Liver (tissue), 9 donors: ENCODE results near the gene CHST14. TPM values are rescaled to one million over a fixed set of nuclear protein-coding genes. Genes with fewer than 3 reads are reported as not detected.

Source experiments
- DNase-seq: peaks from one replicate; pipeline ENCODE4 v3.0.0-alpha.2; 2017; ENCODE audit warnings: low spot score
- H3K27ac ChIP-seq, 2 donors: one replicate each; pipeline ENCODE4 v1.7.0; 2013; ENCODE audit warnings: inconsistent platforms in 2 of 2, low read length in 2 of 2, control low read depth in 1 of 2, low read depth in 1 of 2, mild to moderate bottlenecking in 1 of 2
- H3K27me3 ChIP-seq, 4 donors: one replicate each; pipeline versions ENCODE4 v1.6.1 to v1.7.0; 2013; ENCODE audit warnings: low read length in 3 of 4, inconsistent platforms in 1 of 4, mild to moderate bottlenecking in 1 of 4, moderate library complexity in 1 of 4; ENCODE audit not compliant: control insufficient read depth in 4 of 4, insufficient read depth in 4 of 4
- H3K36me3 ChIP-seq, 4 donors: one replicate each; pipeline versions ENCODE4 v1.6.1 to v1.7.0; 2013; ENCODE audit warnings: low read length in 3 of 4, mild to moderate bottlenecking in 3 of 4, low read depth in 1 of 4, moderate library complexity in 1 of 4; ENCODE audit not compliant: control insufficient read depth in 4 of 4, insufficient read depth in 3 of 4
- H3K4me1 ChIP-seq, 4 donors: one replicate each; pipeline versions ENCODE4 v1.6.1 to v1.7.0; 2013; ENCODE audit warnings: low read length in 3 of 4, mild to moderate bottlenecking in 3 of 4, moderate library complexity in 1 of 4; ENCODE audit not compliant: control insufficient read depth in 4 of 4, insufficient read depth in 4 of 4
- H3K4me3 ChIP-seq, 3 donors: one replicate each; pipeline versions ENCODE4 v1.6.1 to v1.7.0; 2013; ENCODE audit warnings: low read length in 3 of 3, control low read depth in 1 of 3, low read depth in 1 of 3, mild to moderate bottlenecking in 1 of 3
- H3K9ac ChIP-seq, 2 donors: one replicate each; pipeline ENCODE4 v1.7.0; 2013; ENCODE audit warnings: low read length in 2 of 2, mild to moderate bottlenecking in 2 of 2, moderate library complexity in 2 of 2, control low read depth in 1 of 2, low read depth in 1 of 2
- H3K9me3 ChIP-seq, 4 donors: one replicate each; pipeline versions ENCODE4 v1.6.1 to v1.7.0; 2013; ENCODE audit warnings: low read length in 3 of 4; ENCODE audit not compliant: control insufficient read depth in 4 of 4
- FOXA2 ChIP-seq: IDR thresholded peaks from 2 replicates; pipeline ENCODE4 v1.6.1; 2016; ENCODE audit warnings: antibody characterized with exemption
- GABPA ChIP-seq, 2 donors: IDR thresholded peaks in 1 of 2; conservative IDR thresholded peaks in 1 of 2; 2 replicates each; pipeline ENCODE4 v1.6.1; 2016; ENCODE audit warnings: antibody characterized with exemption in 2 of 2, mild to moderate bottlenecking in 1 of 2, moderate library complexity in 1 of 2
- HNF4G ChIP-seq: IDR thresholded peaks from 2 replicates; pipeline ENCODE4 v1.6.1; 2016; ENCODE audit warnings: antibody characterized with exemption
- NR2F2 ChIP-seq: IDR thresholded peaks from 2 replicates; pipeline ENCODE4 v1.6.1; 2016; ENCODE audit warnings: antibody characterized with exemption
- SP1 ChIP-seq: IDR thresholded peaks from 2 replicates; pipeline ENCODE4 v1.6.1; 2018; ENCODE audit warnings: antibody characterized with exemption, mild to moderate bottlenecking
- TAF1 ChIP-seq: conservative IDR thresholded peaks from 2 replicates; pipeline ENCODE4 v1.6.1; 2016; ENCODE audit warnings: antibody characterized with exemption, mild to moderate bottlenecking
- YY1 ChIP-seq: IDR thresholded peaks from 2 replicates; pipeline ENCODE4 v1.6.1; 2016; ENCODE audit warnings: antibody characterized with exemption, mild to moderate bottlenecking
- WGBS: extraction: QIAGEN DNeasy Blood & Tissue Kit; methylation state at CpG from one replicate; pipeline ENCODE4 v1.1.7; 2013; 5-methylcytosine and 5-hydroxymethylcytosine counted together
- polyA plus RNA-seq, 2 donors: library from polyadenylated mRNA; stranded (reverse) in 1 of 2; unstranded in 1 of 2; fragments of 200-250 nt in 1 of 2; fragments of >200 nt in 1 of 2; fragmentation: Nextera tagmentation in 1 of 2; extraction: Ambion mirVana in 1 of 2; gene quantifications; one replicate each; pipeline versions ENCODE4 v1.2.1 to v1.2.3, GENCODE V29; 2013 to 2015
- total RNA-seq, 2 donors: library from RNA; depleted of rRNA; stranded (reverse); fragments of >200 nt; gene quantifications; one replicate each; pipeline ENCODE4 v1.2.3, GENCODE V29; 2014
- TF ChIP-seq, protein P1 (sequence below): IDR thresholded peaks from 2 replicates; pipeline ENCODE4 v1.6.1; 2016; ENCODE audit warnings: antibody characterized with exemption
- TF ChIP-seq, protein P2 (sequence below): IDR thresholded peaks from 2 replicates; pipeline ENCODE4 v1.6.1; 2016; ENCODE audit warnings: antibody characterized with exemption, mild to moderate bottlenecking
- TF ChIP-seq, protein P3 (sequence below): fragments of 150-350 bp; IDR thresholded peaks from 2 replicates; pipeline ENCODE4 v1.5.1; 2017; ENCODE audit warnings: improper control_type of control experiment, low read depth, low read length; ENCODE audit not compliant: missing input control
- donor health status: healthy.
- donor health status: healthy.
- donor health status: healthy.
- donor health status: healthy.
- donor health status: healthy.

The CHST14 gene
- total and polyA plus RNA-seq, 4 donors, result 2.3 to 5.3 (median 3.1) TPM

DNA sequence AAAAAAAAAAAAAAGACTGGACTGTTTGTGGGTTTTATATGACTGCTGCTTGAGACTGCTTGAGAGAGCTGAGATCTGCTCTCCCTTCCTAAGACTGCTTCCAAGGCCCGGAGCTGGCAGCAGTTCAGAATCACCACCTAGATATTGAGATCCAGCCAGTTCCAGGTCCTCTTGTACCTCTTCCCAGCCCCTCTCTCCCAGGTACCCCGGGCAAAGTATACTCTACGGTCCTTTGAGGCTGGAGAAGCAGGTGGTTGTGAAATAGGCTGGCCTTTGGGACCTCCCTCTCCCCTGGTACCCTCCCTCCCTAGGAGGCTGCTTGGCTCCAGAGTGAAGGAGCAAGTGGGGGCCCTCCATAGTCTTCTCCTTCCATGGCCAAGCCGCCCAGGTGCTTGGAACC, 42.6 kb upstream of the CHST14 start:
- Histone ChIP-seq H3K27me3 (no peaks in the 10 kb centered on the region), H3K4me3 (no peak overlapping the region), H3K27ac (no peak overlapping the region), H3K4me1 (no peaks in the 10 kb centered on the region), H3K36me3 (no peaks in the 10 kb centered on the region), H3K9ac (no peak overlapping the region), H3K9me3 (no peaks in the 10 kb centered on the region)
- DNase-seq, result no peak
- 79% methylated on average over 4 of the region's 4 CpGs for WGBS
- TF ChIP-seq FOXA2 (no peak), GABPA (IDR thresholded peaks at IDR 0.05 in 1 of 2, conservative IDR thresholded peaks at IDR 0.05 in 1 of 2) (no peak), SP1 (no peak), TAF1 (no peak)
- TF ChIP-seq, protein P1, sequence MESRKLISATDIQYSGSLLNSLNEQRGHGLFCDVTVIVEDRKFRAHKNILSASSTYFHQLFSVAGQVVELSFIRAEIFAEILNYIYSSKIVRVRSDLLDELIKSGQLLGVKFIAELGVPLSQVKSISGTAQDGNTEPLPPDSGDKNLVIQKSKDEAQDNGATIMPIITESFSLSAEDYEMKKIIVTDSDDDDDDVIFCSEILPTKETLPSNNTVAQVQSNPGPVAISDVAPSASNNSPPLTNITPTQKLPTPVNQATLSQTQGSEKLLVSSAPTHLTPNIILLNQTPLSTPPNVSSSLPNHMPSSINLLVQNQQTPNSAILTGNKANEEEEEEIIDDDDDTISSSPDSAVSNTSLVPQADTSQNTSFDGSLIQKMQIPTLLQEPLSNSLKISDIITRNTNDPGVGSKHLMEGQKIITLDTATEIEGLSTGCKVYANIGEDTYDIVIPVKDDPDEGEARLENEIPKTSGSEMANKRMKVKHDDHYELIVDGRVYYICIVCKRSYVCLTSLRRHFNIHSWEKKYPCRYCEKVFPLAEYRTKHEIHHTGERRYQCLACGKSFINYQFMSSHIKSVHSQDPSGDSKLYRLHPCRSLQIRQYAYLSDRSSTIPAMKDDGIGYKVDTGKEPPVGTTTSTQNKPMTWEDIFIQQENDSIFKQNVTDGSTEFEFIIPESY, result no peak

DNA sequence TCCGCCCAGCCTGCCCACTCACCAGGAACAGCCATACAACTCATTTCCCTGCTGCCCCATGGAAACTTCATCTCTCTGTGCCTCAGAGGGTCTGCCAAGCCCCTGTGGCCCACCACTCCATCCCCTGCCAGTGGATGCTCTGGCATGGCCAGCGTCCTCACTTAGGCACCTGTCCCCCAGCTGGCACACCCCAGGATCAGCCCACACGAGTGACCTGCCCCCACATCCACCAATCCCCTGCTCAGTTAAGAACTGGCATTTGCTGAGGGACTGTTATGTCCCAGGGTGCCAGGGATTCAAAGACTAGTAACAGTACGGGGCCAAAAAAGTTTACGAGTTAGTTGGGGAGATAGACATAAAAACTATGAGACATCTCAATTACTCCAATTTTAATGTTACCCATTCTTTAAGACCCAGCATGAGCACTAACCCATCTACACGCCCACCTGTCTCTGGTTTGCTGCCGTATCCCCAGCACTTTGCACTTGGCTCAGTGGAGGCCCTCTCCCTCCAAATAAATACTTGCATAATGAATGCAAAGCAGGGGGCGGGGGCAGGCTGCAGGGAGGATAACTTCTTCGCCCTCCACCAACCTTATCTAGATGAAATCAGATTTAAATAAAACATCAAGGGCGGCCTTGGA, 41.6 kb upstream of the CHST14 start:
- no peak overlapping the region for H3K4me3 ChIP-seq
- 94% methylated on average over 10 of the region's 10 CpGs for WGBS
- no peak for DNase-seq
- H3K9ac ChIP-seq, result no peak overlapping the region
- H3K4me1 ChIP-seq, result no peaks in the 10 kb centered on the region
- H3K36me3 ChIP-seq, result no peaks in the 10 kb centered on the region
- H3K27ac ChIP-seq, result no peak overlapping the region
- no peak for TF ChIP-seq HNF4G
- no peak for TF ChIP-seq FOXA2
- TF ChIP-seq, protein P2, sequence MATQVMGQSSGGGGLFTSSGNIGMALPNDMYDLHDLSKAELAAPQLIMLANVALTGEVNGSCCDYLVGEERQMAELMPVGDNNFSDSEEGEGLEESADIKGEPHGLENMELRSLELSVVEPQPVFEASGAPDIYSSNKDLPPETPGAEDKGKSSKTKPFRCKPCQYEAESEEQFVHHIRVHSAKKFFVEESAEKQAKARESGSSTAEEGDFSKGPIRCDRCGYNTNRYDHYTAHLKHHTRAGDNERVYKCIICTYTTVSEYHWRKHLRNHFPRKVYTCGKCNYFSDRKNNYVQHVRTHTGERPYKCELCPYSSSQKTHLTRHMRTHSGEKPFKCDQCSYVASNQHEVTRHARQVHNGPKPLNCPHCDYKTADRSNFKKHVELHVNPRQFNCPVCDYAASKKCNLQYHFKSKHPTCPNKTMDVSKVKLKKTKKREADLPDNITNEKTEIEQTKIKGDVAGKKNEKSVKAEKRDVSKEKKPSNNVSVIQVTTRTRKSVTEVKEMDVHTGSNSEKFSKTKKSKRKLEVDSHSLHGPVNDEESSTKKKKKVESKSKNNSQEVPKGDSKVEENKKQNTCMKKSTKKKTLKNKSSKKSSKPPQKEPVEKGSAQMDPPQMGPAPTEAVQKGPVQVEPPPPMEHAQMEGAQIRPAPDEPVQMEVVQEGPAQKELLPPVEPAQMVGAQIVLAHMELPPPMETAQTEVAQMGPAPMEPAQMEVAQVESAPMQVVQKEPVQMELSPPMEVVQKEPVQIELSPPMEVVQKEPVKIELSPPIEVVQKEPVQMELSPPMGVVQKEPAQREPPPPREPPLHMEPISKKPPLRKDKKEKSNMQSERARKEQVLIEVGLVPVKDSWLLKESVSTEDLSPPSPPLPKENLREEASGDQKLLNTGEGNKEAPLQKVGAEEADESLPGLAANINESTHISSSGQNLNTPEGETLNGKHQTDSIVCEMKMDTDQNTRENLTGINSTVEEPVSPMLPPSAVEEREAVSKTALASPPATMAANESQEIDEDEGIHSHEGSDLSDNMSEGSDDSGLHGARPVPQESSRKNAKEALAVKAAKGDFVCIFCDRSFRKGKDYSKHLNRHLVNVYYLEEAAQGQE, result no peak
- TF ChIP-seq SP1, result no peak
- no peak for TF ChIP-seq NR2F2
- no peaks in the 10 kb centered on the region for H3K9me3 ChIP-seq
- no peaks in the 10 kb centered on the region for H3K27me3 ChIP-seq

DNA sequence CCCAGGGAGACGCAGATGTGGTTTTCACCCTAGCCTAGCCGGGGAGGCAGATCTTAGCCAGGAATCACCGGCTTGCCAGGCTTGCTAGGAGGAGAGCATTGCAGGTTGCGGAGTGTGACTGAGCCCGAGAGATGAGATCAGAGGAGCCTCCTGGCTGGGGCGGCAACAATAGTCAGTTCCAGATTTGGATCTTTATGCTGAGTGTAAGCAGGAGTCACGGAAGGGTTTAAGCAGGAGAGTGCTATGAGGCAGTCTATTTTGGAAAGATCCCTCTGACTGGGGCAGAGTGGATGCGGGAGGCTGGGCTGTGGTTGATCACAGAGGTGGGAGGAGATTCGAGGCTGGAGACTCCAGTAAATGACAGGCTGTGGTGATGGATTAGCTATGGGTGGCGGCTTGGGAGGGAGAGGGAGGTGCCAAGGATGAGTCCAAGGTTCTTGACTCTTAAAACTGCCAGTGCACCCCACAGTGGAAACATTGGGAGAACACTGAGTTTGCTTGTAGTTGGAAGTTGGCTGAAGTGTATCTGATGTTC, 40.4 kb upstream of the CHST14 start:
- no peak overlapping the region for H3K27ac ChIP-seq
- TF ChIP-seq, protein P1, result no peak
- TF ChIP-seq, protein P3, sequence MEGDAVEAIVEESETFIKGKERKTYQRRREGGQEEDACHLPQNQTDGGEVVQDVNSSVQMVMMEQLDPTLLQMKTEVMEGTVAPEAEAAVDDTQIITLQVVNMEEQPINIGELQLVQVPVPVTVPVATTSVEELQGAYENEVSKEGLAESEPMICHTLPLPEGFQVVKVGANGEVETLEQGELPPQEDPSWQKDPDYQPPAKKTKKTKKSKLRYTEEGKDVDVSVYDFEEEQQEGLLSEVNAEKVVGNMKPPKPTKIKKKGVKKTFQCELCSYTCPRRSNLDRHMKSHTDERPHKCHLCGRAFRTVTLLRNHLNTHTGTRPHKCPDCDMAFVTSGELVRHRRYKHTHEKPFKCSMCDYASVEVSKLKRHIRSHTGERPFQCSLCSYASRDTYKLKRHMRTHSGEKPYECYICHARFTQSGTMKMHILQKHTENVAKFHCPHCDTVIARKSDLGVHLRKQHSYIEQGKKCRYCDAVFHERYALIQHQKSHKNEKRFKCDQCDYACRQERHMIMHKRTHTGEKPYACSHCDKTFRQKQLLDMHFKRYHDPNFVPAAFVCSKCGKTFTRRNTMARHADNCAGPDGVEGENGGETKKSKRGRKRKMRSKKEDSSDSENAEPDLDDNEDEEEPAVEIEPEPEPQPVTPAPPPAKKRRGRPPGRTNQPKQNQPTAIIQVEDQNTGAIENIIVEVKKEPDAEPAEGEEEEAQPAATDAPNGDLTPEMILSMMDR, result no peak
- no peak for TF ChIP-seq YY1
- TF ChIP-seq, protein P2, result no peak
- no peak overlapping the region for H3K4me3 ChIP-seq
- no peaks in the 10 kb centered on the region for H3K27me3 ChIP-seq
- no peaks in the 10 kb centered on the region for H3K36me3 ChIP-seq
- DNase-seq, result no peak
- 80% methylated on average over 10 of the region's 10 CpGs for WGBS
- H3K9me3 ChIP-seq, result no peaks in the 10 kb centered on the region
- H3K4me1 ChIP-seq, result no peaks in the 10 kb centered on the region
- no peak overlapping the region for H3K9ac ChIP-seq
